Mammary epithelial cell (primary cell): Measurements from ENCODE around the gene NFAT5.

ENCODE experiments used
- CTCF ChIP-seq, 2 donors: IDR thresholded peaks in 1 of 2; conservative IDR thresholded peaks in 1 of 2; 2 replicates each; pipeline ENCODE4 v1.5.1; 2011 to 2012; ENCODE audit warnings: inconsistent platforms in 2 of 2, low read length in 2 of 2, mild to moderate bottlenecking in 2 of 2, control low read depth in 1 of 2, low read depth in 1 of 2; ENCODE audit not compliant: insufficient read depth in 1 of 2; ENCODE audit errors: extremely low read depth in 1 of 2
- EZH2 ChIP-seq: IDR thresholded peaks from 2 replicates; pipeline ENCODE4 v1.6.1; 2012; ENCODE audit warnings: low read length, inconsistent platforms, borderline replicate concordance

- TF ChIP-seq CTCF (conservative IDR thresholded peaks at IDR 0.05 in 1 of 2, IDR thresholded peaks at IDR 0.05 in 1 of 2; ENCODE audit: extremely low read depth in 1 of 2, insufficient read depth in 1 of 2, low read depth in 1 of 2, low read length in 2 of 2) (no peak), EZH2 (no peak)
Measured at GRCh38 chr16:69534720-69535119, 31.0 kb upstream of the NFAT5 start.
